GM12878 (cell line): Measurements from ENCODE around the gene H6PD. TPM values are rescaled to one million over a fixed set of nuclear protein-coding genes. Genes with fewer than 3 reads are reported as not detected.

Experiments used
- ATAC-seq: fragments of 200-7000 bp; cut with Tn5 transposase; 3 replicates; pipeline ENCODE4 v1.9.1; 2020; ENCODE audit warnings: mild to moderate bottlenecking, moderate library complexity
- BruUV-seq: library from RNA; stranded (reverse); fragments of 400-500 nt; replicated peaks from 2 replicates; lab custom pipeline; 2021; lab: Mats Ljungman, UMichigan
- CTCF ChIA-PET: fragments of 300-600 bp; sonication (Branson Sonifier 250); formaldehyde crosslinking; extraction: SDS; loops from one replicate; lab custom pipeline; 2021; ENCODE audit warnings: inconsistent platforms; lab: Yijun Ruan, JAX
- POLR2A ChIA-PET: fragments of 350-600 bp; formaldehyde crosslinking; extraction: SDS; loops from one replicate; lab custom pipeline; 2021; ENCODE audit warnings: inconsistent platforms; lab: Charles Lee
- RAD21 ChIA-PET: fragments of 300-600 bp; sonication (Branson Sonifier 250); formaldehyde crosslinking; loops from one replicate; lab custom pipeline; 2023; ENCODE audit warnings: antibody characterized with exemption; ENCODE audit not compliant: unreplicated experiment; lab: Charles Lee
- SMC1A ChIA-PET: fragments of 300-600 bp; sonication (Branson Sonifier 250); formaldehyde crosslinking; loops from one replicate; lab custom pipeline; 2023; ENCODE audit not compliant: unreplicated experiment, uncharacterized antibody; lab: Charles Lee
- DNase-seq: peaks from one replicate; pipeline ENCODE4 v3.0.0-alpha.2; 2011; ENCODE audit warnings: low read depth, low spot score
- FAIRE-seq: peaks from 3 replicates; lab custom pipeline; 2011; peaks lifted over from hg19 to GRCh38; lab: Jason Lieb, UNC
- H2AFZ ChIP-seq: 2 replicates; pipeline ENCODE4 v1.6.0; 2011; ENCODE audit warnings: low read depth, low read length, control low read depth; ENCODE audit not compliant: control insufficient read depth
- H3K27ac ChIP-seq: 2 replicates; pipeline ENCODE4 v1.5.1; 2011; ENCODE audit warnings: control low read depth; ENCODE audit not compliant: control insufficient read depth, insufficient read depth
- H3K27me3 ChIP-seq, 2 experiments: replicated peaks in 1 of 2; 2 replicates each; pipeline versions ENCODE4 v1.6.0 to v1.6.1; 2011; ENCODE audit warnings: low read length in 1 of 2; ENCODE audit not compliant: control insufficient read depth in 2 of 2, insufficient read depth in 2 of 2
- H3K36me3 ChIP-seq, 2 experiments: 2 replicates each; pipeline ENCODE4 v1.5.1; 2011; ENCODE audit warnings: low read length in 1 of 2; ENCODE audit not compliant: control insufficient read depth in 2 of 2, insufficient read depth in 2 of 2
- H3K4me1 ChIP-seq: 2 replicates; pipeline ENCODE4 v1.6.1; 2011; ENCODE audit warnings: mild to moderate bottlenecking, low read length, moderate library complexity, mixed read lengths; ENCODE audit not compliant: control insufficient read depth, insufficient read depth
- H3K4me2 ChIP-seq: 2 replicates; pipeline ENCODE4 v1.6.0; 2011; ENCODE audit warnings: control low read depth; ENCODE audit not compliant: control insufficient read depth, insufficient read depth
- H3K4me3 ChIP-seq: fragments of 200-600 bp; sonication (generic); 2 replicates; pipeline ENCODE4 v1.5.1; 2016
- H3K79me2 ChIP-seq: 2 replicates; pipeline ENCODE4 v1.6.0; 2011; ENCODE audit warnings: low read length; ENCODE audit not compliant: control insufficient read depth, insufficient read depth
- H3K9ac ChIP-seq: 2 replicates; pipeline ENCODE4 v1.8.0; 2011; ENCODE audit warnings: low read length, control low read depth, mixed read lengths; ENCODE audit not compliant: control insufficient read depth, insufficient read depth
- H3K9me3 ChIP-seq: replicated peaks from 3 replicates; pipeline ENCODE4 v1.5.1; 2011; ENCODE audit warnings: mild to moderate bottlenecking, low read length; ENCODE audit not compliant: control insufficient read depth, insufficient read depth
- H4K20me1 ChIP-seq: 2 replicates; pipeline ENCODE4 v1.6.0; 2011; ENCODE audit not compliant: control insufficient read depth, insufficient read depth
- HDGF ChIP-seq: fragments of 450-650 bp; IDR thresholded peaks from 2 replicates; pipeline ENCODE4 v1.6.1; 2016; ENCODE audit warnings: antibody characterized with exemption
- POLR2A ChIP-seq: IDR thresholded peaks from 2 replicates; pipeline ENCODE4 v1.6.1; 2011; ENCODE audit warnings: low read depth, mild to moderate bottlenecking, low read length
- WGBS: methylation state at CpG from one replicate; pipeline ENCODE4 v1.1.6; 2016; ENCODE audit warnings: low lambda C conversion rate; ENCODE audit not compliant: insufficient replicate concordance, insufficient coverage; ENCODE audit errors: missing lambda C conversion rate; 5-methylcytosine and 5-hydroxymethylcytosine counted together
- in situ Hi-C: fragments of 300-500 bp; cut with MboI; formaldehyde crosslinking; loops from 9 replicates; pipeline ENCODE4 v1.14.3; 2018; ENCODE audit warnings: mixed read lengths
- intact Hi-C: fragments of 100-400 bp; cut with micrococcal nuclease; formaldehyde crosslinking; loops from one replicate; pipeline ENCODE4 v1.14.2; 2022; ENCODE audit not compliant: unreplicated experiment
- polyA plus RNA-seq, 11 experiments: library from polyadenylated mRNA; depleted of rRNA in 4 of 11; unstranded in 6 of 11; stranded (reverse) in 5 of 11; fragments of >200 nt; fragmentation: Nextera tagmentation in 4 of 11; fragmentation: Illumina TruSeq in 1 of 11; extraction: Ambion mirVana in 4 of 11; extraction: Trizol in 1 of 11; gene quantifications; 1 replicate in 1 of 11; 2 replicates in 10 of 11; pipeline versions ENCODE4 v1.2.1 to v1.2.3, GENCODE V29; 2011 to 2016; ENCODE audit warnings: inconsistent platforms in 2 of 11, missing spikeins in 2 of 11, low read depth in 1 of 11
- total RNA-seq, 4 experiments: library from RNA; depleted of rRNA in 3 of 4; stranded (reverse); fragments of >200 nt in 3 of 4; fragmentation: Illumina TruSeq in 1 of 4; extraction: Trizol in 1 of 4; gene quantifications; 2 replicates each; pipeline versions ENCODE4 v1.2.1 to v1.2.3, GENCODE V29; 2013 to 2021
- TF ChIP-seq, protein P1 (sequence below), 3 experiments: IDR thresholded peaks in 2 of 3; conservative IDR thresholded peaks in 1 of 3; 2 replicates each; pipeline ENCODE4 v1.5.1; 2011; ENCODE audit warnings: low read depth in 3 of 3, low read length in 3 of 3, mild to moderate bottlenecking in 3 of 3, control low read depth in 2 of 3, moderate library complexity in 2 of 3, inconsistent platforms in 1 of 3, mixed read lengths in 1 of 3; ENCODE audit not compliant: control insufficient read depth in 2 of 3, insufficient read depth in 1 of 3; ENCODE audit errors: extremely low read depth in 1 of 3

H6PD gene
- total and polyA plus RNA-seq, 10 of the 15 experiments (the other 5 are each of a cell fraction or from before 2014, with no cell fraction given), result 1.2 to 20.7 (median 7.7) TPM

DNA sequence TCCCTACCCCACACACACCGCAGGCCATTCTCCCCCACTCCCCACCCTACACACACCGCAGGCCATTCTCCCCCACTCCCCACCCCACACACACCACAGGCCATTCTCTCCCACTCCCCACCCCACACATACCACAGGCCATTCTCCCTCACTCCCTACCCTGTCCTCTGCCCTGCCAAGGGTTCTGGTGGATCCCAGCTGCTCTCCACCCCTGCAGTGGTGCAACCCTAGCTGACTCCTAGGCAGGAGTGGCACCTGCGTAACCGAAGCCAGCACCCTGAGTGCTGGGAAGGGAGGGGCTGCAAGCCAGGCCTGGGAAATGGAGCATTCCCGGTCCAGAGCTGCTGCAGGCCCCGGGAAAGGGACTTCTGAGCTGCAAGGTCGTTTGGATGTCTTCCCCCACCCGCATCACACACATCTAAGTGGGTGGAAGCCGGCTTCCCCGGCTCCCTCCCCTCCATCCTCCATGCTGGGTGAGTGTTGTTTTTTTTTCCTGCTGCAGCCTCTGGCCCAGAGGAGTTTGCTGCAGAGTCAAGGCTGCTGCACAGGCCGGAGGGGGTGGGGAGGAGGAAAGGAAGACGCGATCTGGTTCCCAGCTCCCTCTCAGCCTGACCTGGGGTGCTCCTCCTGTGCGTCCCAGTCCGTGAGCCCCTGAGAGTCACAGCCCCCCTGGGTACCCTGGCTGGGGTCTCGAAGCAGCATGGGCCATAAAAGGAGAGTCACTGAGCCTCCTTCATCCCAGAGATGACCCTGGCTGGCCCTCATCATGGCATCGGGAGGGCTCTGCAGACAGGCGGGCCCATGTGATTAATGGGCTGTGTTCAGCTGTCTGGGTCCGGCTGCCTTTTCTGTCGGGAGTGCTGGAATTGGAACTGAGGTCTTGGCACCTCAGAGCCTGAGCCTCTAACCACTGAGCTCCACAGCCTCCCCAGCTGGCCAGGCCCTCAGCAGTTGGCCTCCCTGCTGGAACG lies 16.1 kb downstream of the H6PD start:
- no peaks in the 10 kb centered on the region for H3K27me3 ChIP-seq
- no peak overlapping the region for H3K9ac ChIP-seq
- FAIRE-seq (no peak), ATAC-seq (no peak), DNase-seq (no peak)
- TF ChIP-seq, protein P1, sequence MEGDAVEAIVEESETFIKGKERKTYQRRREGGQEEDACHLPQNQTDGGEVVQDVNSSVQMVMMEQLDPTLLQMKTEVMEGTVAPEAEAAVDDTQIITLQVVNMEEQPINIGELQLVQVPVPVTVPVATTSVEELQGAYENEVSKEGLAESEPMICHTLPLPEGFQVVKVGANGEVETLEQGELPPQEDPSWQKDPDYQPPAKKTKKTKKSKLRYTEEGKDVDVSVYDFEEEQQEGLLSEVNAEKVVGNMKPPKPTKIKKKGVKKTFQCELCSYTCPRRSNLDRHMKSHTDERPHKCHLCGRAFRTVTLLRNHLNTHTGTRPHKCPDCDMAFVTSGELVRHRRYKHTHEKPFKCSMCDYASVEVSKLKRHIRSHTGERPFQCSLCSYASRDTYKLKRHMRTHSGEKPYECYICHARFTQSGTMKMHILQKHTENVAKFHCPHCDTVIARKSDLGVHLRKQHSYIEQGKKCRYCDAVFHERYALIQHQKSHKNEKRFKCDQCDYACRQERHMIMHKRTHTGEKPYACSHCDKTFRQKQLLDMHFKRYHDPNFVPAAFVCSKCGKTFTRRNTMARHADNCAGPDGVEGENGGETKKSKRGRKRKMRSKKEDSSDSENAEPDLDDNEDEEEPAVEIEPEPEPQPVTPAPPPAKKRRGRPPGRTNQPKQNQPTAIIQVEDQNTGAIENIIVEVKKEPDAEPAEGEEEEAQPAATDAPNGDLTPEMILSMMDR (IDR thresholded peaks at IDR 0.05 in 2 of 3, conservative IDR thresholded peaks at IDR 0.05 in 1 of 3; ENCODE audit: control insufficient read depth in 2 of 3, extremely low read depth in 1 of 3, insufficient read depth in 1 of 3, low read depth in 3 of 3, low read length in 3 of 3), result no peak
- TF ChIP-seq HDGF, result no peak
- 0 out of 2 replicates have a peak, but pooled peaks have one; percentile 21 for TF ChIP-seq POLR2A
- ChIA-PET POLR2A (interaction anchor here (0.5 to 0.6 kb wide), 2 partner anchors 113 to 140 kb away, joined by 3 to 4 read pairs; no protein-coding TSS in a partner anchor), SMC1A (interaction anchor here (1.0 kb wide), 1 partner anchor 16 kb away, joined by 3 read pairs; no protein-coding TSS in a partner anchor), RAD21 (interaction anchor here (0.6 to 1.5 kb wide), 4 partner anchors 48 to 240 kb away, joined by 3 read pairs; no protein-coding TSS in a partner anchor), CTCF (interaction anchor here (0.6 to 1.8 kb wide), 9 partner anchors 10 to 252 kb away, joined by 3 to 12 read pairs (median 4); partner anchors contain the start of gene H6PD)
- H3K36me3 ChIP-seq, result no peaks in the 10 kb centered on the region
- no peaks in the 10 kb centered on the region for H3K4me1 ChIP-seq
- H4K20me1 ChIP-seq, result no peaks in the 10 kb centered on the region
- no peak overlapping the region for H2AFZ ChIP-seq
- intact Hi-C loops, result no loop called here
- BruUV-seq, result no TSS peak
- H3K9me3 ChIP-seq, result no peaks in the 10 kb centered on the region
- no peak overlapping the region for H3K27ac ChIP-seq
- in situ Hi-C loops, result no loop called here
- no peak overlapping the region for H3K4me2 ChIP-seq
- no peak overlapping the region for H3K4me3 ChIP-seq
- 83% methylated on average over 20 of the region's 21 CpGs for WGBS
- no peaks in the 10 kb centered on the region for H3K79me2 ChIP-seq
